Measurements from ENCODE around the gene HIGD1C.

GRCh38 chr12:50913224-50913623, 39.1 kb upstream of the HIGD1C start:
- TF ChIP-seq CTCF (IDR thresholded peaks at IDR 0.05; ENCODE audit: low read depth, low read length, poor library complexity, severe bottlenecking) (no peak), EZH2phosphoT487 (IDR thresholded peaks at IDR 0.05; ENCODE audit: borderline replicate concordance, low read length) (no peak)
